Measurements from ENCODE around the gene KCNK7. TPM values are rescaled to one million over a fixed set of nuclear protein-coding genes. Genes with fewer than 3 reads are reported as not detected.

Gene KCNK7
- polyA plus RNA-seq, 1 of the 3 experiments (the other 2 are of a cell fraction) = 0.58 TPM

DNA sequence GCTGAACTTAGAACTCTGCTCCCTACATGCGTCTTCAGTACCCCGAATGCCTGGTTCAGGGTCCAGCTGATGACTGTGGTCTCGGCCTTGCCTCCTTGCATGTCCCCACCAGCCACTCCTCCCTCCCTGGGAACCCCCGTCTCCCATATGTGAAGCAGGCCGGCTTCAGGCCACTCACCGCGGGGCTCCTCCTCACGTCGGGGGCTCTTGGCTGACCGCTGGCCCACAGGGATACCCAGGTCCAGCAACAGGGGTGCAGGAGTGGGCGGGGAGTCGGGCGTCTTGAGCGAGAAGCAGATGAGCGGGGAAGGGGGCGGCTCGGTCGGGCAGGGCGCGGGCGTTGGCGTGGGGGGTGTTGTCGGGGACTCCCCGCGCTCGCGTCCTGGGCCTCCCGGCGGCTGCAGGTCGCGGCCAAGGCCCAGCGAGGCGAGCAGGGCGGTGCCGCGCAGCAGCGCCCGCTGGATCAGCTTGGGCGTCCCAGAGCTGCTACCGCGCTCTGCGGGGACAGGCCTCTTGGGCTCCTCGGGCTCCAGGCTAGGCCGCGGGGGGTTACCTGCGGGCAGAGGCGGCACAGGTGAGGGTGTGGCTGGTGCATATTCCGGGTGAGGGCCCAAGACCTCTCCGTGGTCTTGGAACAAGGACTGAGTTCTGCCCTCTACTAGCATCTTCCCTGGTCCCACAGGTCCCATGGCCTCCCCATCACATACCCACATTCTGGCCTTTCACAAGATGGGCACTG, 3.8 kb upstream of the KCNK7 start:
- no peak overlapping the region for H3K9ac ChIP-seq
- no peak overlapping the region for H2AFZ ChIP-seq (ENCODE audit: low read depth)
- DNase-seq = no peak
- H3K9me2 ChIP-seq = no peaks in the 10 kb centered on the region
- TF ChIP-seq SIN3A (IDR thresholded peaks at IDR 0.05; ENCODE audit: borderline replicate concordance, low read depth, low read length) (no peak), RXRA (IDR thresholded peaks at IDR 0.05; ENCODE audit: borderline replicate concordance, low read depth) (no peak), NFIC (IDR thresholded peaks at IDR 0.05; ENCODE audit: borderline replicate concordance) (no peak), ELF1 (IDR thresholded peaks at IDR 0.05) (no peak), TAF1 (IDR thresholded peaks at IDR 0.05; ENCODE audit: borderline replicate concordance, low read depth, low read length) (no peak), FOSL2 (IDR thresholded peaks at IDR 0.05; ENCODE audit: borderline replicate concordance, low read depth) (no peak), YY1 (IDR thresholded peaks at IDR 0.05; ENCODE audit: low read depth) (no peak), USF2 (IDR thresholded peaks at IDR 0.05; ENCODE audit: borderline replicate concordance, low read depth, low read length) (no peak), CHD2 (IDR thresholded peaks at IDR 0.05; ENCODE audit: low read length, partially characterized antibody) (no peak), RAD21 (IDR thresholded peaks at IDR 0.05; ENCODE audit: low read length) (no peak), USF1 (IDR thresholded peaks at IDR 0.05; ENCODE audit: borderline replicate concordance, low read depth) (no peak), NRF1 (IDR thresholded peaks at IDR 0.05; ENCODE audit: low read depth, low read length) (no peak), RCOR1 (IDR thresholded peaks at IDR 0.05; ENCODE audit: low read length) (no peak)
- TF ChIP-seq, protein P1, sequence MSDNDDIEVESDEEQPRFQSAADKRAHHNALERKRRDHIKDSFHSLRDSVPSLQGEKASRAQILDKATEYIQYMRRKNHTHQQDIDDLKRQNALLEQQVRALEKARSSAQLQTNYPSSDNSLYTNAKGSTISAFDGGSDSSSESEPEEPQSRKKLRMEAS (IDR thresholded peaks at IDR 0.05; ENCODE audit: low read depth) = no peak
- TF ChIP-seq, protein P2, sequence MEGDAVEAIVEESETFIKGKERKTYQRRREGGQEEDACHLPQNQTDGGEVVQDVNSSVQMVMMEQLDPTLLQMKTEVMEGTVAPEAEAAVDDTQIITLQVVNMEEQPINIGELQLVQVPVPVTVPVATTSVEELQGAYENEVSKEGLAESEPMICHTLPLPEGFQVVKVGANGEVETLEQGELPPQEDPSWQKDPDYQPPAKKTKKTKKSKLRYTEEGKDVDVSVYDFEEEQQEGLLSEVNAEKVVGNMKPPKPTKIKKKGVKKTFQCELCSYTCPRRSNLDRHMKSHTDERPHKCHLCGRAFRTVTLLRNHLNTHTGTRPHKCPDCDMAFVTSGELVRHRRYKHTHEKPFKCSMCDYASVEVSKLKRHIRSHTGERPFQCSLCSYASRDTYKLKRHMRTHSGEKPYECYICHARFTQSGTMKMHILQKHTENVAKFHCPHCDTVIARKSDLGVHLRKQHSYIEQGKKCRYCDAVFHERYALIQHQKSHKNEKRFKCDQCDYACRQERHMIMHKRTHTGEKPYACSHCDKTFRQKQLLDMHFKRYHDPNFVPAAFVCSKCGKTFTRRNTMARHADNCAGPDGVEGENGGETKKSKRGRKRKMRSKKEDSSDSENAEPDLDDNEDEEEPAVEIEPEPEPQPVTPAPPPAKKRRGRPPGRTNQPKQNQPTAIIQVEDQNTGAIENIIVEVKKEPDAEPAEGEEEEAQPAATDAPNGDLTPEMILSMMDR (IDR thresholded peaks at IDR 0.05) = no peak
- H3K27ac ChIP-seq (ENCODE audit: low read depth in 2 of 2, low read length in 1 of 2) = no peak overlapping the region
- no peak overlapping the region for H3K4me3 ChIP-seq (ENCODE audit: low read depth in 2 of 2, low read length in 1 of 2)
- WGBS (ENCODE audit: low lambda C conversion rate) = 96% methylated on average over 29 of the region's 49 CpGs
- H4K20me1 ChIP-seq (ENCODE audit: insufficient read depth) = no peaks in the 10 kb centered on the region
- ChIA-PET CTCF (interaction anchor here (0.6 to 1.2 kb wide), 3 partner anchors 10 to 25 kb away, joined by 3 read pairs; partner anchors contain the start of gene EHBP1L1), POLR2A (interaction anchor here (0.8 to 0.9 kb wide), 2 partner anchors 8 to 16 kb away, joined by 3 read pairs; partner anchors contain the start of gene PCNX3)
- no peaks in the 10 kb centered on the region for H3K27me3 ChIP-seq (ENCODE audit: insufficient read depth)
- peaks cover 23 to 29% of the 10 kb centered on the region in 2 experiments for H3K36me3 ChIP-seq (replicated peaks in 1 of 2; ENCODE audit: control insufficient read depth in 1 of 2, insufficient read depth in 2 of 2, low read length in 1 of 2)
- no peaks in the 10 kb centered on the region; a peak in 1 of 4 replicates for H3K4me1 ChIP-seq (ENCODE audit: control insufficient read depth in 1 of 2, insufficient read depth in 2 of 2, low read depth in 1 of 2, low read length in 1 of 2)
- no peaks in the 10 kb centered on the region for H3K79me2 ChIP-seq (ENCODE audit: insufficient read depth)
- H3F3A ChIP-seq (replicated peaks; ENCODE audit: insufficient read depth) = peaks cover 3% of the 10 kb centered on the region
- H3K4me2 ChIP-seq = no peak overlapping the region
- no peaks in the 10 kb centered on the region for H3K9me3 ChIP-seq

All from SK-N-SH (cell line).